ENCODE results near the gene NCOR2.

- TF ChIP-seq POLR2A (IDR thresholded peaks at IDR 0.05): no peak
- no peak for TF ChIP-seq CTCF (IDR thresholded peaks at IDR 0.05)
- TF ChIP-seq EP300 (IDR thresholded peaks at IDR 0.05): no peak
Measured at GRCh38 chr12:124605150-124605882, 37.9 kb upstream of the NCOR2 start.

Measured in ovary (tissue), 3 donors.